ELF-1 (cell line): ENCODE data around the gene OR2F1.

Source experiments
- DNase-seq: peaks from one replicate; pipeline ENCODE4 v3.0.0-alpha.2; 2016; ENCODE audit warnings: low read depth, low spot score

Gene OR2F1

GRCh38 chr7:143954135-143954534, 509 bp upstream of the OR2F1 start:
- DNase-seq = no peak

GRCh38 chr7:143958781-143959180, 4.1 kb downstream of the OR2F1 start:
- no peak for DNase-seq

- DNase-seq = no peak
Observed at GRCh38 chr7:143960813-143961610, 6.4 kb downstream of the OR2F1 start.

- no peak for DNase-seq
Observed at GRCh38 chr7:143965280-143965679, 10.6 kb downstream of the OR2F1 start.

GRCh38 chr7:143967398-143967797, 12.8 kb downstream of the OR2F1 start:
- DNase-seq = no peak

- DNase-seq = no peak
Observed at GRCh38 chr7:143973870-143974416, 19.3 kb downstream of the OR2F1 start.

- peak; percentile 9 for DNase-seq
Observed at GRCh38 chr7:143974459-143974858, 19.8 kb downstream of the OR2F1 start.

GRCh38 chr7:143975617-143976016, 21.0 kb downstream of the OR2F1 start:
- DNase-seq = no peak

GRCh38 chr7:143978585-143978984, 23.9 kb downstream of the OR2F1 start:
- no peak for DNase-seq

- no peak for DNase-seq
Observed at GRCh38 chr7:143979359-143979758, 24.7 kb downstream of the OR2F1 start.

- DNase-seq = no peak
Observed at GRCh38 chr7:143979998-143980397, 25.4 kb downstream of the OR2F1 start.

GRCh38 chr7:143980746-143981510, 26.3 kb downstream of the OR2F1 start:
- DNase-seq = no peak

- DNase-seq = no peak
Observed at GRCh38 chr7:143983960-143984359, 29.3 kb downstream of the OR2F1 start.

- DNase-seq = no peak
Observed at GRCh38 chr7:143987513-143987912, 32.9 kb downstream of the OR2F1 start.

GRCh38 chr7:143988976-143989745, 34.5 kb downstream of the OR2F1 start:
- no peak for DNase-seq

- DNase-seq = no peak
Observed at GRCh38 chr7:143992670-143993069, 38.0 kb downstream of the OR2F1 start.

- no peak for DNase-seq
Observed at GRCh38 chr7:143993924-143994323, 39.3 kb downstream of the OR2F1 start.

- no peak for DNase-seq
Observed at GRCh38 chr7:144000020-144000419, 45.4 kb downstream of the OR2F1 start, which contains the start of gene OR6B1. Gene OR6B1, plus strand, starts transcription at chr7:144000320. Its CDS starts 3,677 bp downstream, at chr7:144003997.

- no peak for DNase-seq
Observed at GRCh38 chr7:144001543-144001942, 46.9 kb downstream of the OR2F1 start.

GRCh38 chr7:144004703-144005102, 50.1 kb downstream of the OR2F1 start:
- DNase-seq = no peak

GRCh38 chr7:144006029-144006691, 51.5 kb downstream of the OR2F1 start:
- no peak for DNase-seq
